GM19438 (cell line): Measurements from ENCODE around the gene YTHDF1.

Experiments
- ATAC-seq: cut with Tn5 transposase; IDR thresholded peaks from one replicate; pipeline ENCODE4 v1.9.1; 2021; ENCODE audit warnings: low read depth; ENCODE audit not compliant: unreplicated experiment

YTHDF1 gene

GRCh38 chr20:63175038-63175895 is 40.7 kb downstream of the YTHDF1 start:
- ATAC-seq: no peak

GRCh38 chr20:63174309-63175037 is 41.5 kb downstream of the YTHDF1 start:
- no peak for ATAC-seq

- no peak for ATAC-seq
Observed at GRCh38 chr20:63173552-63174191, 42.3 kb downstream of the YTHDF1 start.

GRCh38 chr20:63172726-63173125 is 43.2 kb downstream of the YTHDF1 start:
- ATAC-seq: no peak

- no peak for ATAC-seq
Observed at GRCh38 chr20:63171991-63172390, 43.9 kb downstream of the YTHDF1 start.

- ATAC-seq: no peak
Observed at GRCh38 chr20:63169681-63170080, 46.2 kb downstream of the YTHDF1 start.

- no peak for ATAC-seq
Observed at GRCh38 chr20:63168861-63169260, 47.1 kb downstream of the YTHDF1 start.

- ATAC-seq: no peak
Observed at GRCh38 chr20:63167918-63168520, 47.9 kb downstream of the YTHDF1 start.

- ATAC-seq: no peak
Observed at GRCh38 chr20:63167026-63167917, 48.7 kb downstream of the YTHDF1 start.

GRCh38 chr20:63166193-63167020 is 49.5 kb downstream of the YTHDF1 start:
- no peak for ATAC-seq

GRCh38 chr20:63165356-63166192 is 50.4 kb downstream of the YTHDF1 start:
- no peak for ATAC-seq

GRCh38 chr20:63164484-63165355 is 51.2 kb downstream of the YTHDF1 start:
- ATAC-seq: no peak

GRCh38 chr20:63163596-63164483 is 52.1 kb downstream of the YTHDF1 start:
- ATAC-seq: no peak

- ATAC-seq: no peak
Observed at GRCh38 chr20:63163171-63163570, 52.8 kb downstream of the YTHDF1 start.

- no peak for ATAC-seq
Observed at GRCh38 chr20:63162206-63162795, 53.6 kb downstream of the YTHDF1 start.

- ATAC-seq: no peak
Observed at GRCh38 chr20:63161176-63161651, 54.7 kb downstream of the YTHDF1 start.
